EL (cell line): ENCODE data around the gene MOCS3.

Experiments used
- DNase-seq: peaks from one replicate; pipeline ENCODE4 v3.0.0-alpha.2; 2016

The MOCS3 gene

DNA sequence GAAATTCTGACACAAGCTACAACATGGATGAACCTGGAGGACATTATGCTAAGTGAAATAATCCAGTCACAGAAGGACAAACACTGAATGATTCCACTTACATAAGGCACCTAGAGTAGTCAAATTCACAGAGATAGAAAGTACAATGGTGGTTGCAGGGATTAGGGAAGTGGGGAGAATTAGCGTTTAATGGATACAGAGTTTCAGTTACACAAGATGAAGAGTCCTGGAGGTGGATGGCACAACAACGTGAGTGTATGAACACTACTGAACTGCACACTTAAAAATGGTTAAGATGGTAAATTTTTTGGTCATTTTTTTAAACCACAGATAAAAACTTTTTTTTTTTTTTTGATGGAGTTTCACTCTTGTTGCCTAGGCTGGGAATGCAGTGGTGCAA lies 24.7 kb downstream of the MOCS3 start:
- DNase-seq, result no peak

DNA sequence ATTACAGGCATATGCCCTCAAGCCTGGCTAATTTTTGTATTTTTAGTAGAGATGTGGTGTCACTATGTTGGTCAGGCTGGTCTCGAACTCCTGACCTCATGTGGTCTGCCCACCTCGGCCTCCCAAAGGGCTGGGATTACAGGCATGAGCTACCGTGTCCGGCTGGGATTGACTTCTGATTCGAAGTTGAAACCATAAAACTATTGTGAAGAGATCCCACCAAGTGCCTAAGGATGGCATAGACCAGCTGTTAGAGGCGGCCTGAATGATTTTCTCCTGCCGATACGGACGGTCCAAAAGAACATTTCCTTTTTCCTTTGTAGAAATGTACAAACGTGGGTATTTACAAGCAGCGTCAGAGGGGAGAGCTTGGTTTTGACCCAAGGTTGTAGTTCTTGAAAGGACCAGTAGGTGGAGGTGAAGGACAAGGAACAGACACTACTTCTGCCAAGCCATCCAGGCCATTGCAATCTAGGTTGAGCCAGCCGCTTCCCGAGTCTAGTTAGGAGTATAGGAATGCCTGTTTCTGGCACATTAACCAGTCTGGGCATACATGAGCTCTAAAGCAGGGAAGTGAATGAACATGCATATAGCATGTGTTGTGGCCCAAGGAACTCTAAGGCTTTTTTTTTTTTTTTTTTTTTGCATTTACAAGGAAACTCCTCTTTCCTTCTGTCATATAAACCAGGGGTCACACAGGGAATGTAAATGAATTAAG lies 29.0 kb downstream of the MOCS3 start:
- peak; percentile 87 for DNase-seq

DNA sequence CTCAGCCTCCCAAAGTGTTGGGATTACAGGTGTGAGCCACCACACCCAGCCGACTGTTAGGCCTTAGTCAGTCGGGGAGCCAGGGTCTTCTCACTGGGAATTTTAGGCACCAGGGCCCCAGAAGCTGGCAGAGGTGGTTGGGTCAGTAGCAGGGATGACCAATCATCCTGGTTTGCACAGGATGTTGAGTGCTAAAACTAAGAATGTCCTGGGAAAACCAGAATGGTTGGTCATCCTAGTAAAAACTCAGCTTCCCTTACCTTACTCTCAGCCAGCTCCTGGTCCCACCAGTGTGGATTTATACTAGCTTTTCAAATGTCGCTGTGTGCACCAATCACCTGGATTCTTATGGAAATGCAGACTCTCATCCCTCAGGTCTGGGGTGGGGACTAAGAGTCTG lies 32.5 kb downstream of the MOCS3 start:
- peak; percentile 13 for DNase-seq

DNA sequence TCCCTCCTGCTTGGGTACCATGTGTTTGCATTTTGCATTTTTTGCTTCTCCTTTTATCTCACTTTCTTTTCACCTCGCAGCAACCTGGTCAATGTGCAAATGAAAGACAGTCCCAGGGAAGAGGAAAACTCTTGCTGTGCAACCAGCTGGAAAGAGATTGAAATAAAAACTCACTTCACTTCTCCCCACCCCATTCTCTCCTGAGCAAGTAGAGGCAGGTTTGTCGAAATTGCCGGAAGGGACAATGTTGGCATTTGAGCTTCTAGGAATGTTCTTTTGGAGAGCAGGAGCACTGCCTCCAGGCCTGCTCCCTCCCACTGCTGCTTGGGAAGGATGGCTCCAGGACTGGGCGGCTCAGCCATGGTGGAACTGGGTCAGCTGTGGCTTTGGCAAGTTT lies 33.7 kb downstream of the MOCS3 start:
- DNase-seq, result no peak

DNA sequence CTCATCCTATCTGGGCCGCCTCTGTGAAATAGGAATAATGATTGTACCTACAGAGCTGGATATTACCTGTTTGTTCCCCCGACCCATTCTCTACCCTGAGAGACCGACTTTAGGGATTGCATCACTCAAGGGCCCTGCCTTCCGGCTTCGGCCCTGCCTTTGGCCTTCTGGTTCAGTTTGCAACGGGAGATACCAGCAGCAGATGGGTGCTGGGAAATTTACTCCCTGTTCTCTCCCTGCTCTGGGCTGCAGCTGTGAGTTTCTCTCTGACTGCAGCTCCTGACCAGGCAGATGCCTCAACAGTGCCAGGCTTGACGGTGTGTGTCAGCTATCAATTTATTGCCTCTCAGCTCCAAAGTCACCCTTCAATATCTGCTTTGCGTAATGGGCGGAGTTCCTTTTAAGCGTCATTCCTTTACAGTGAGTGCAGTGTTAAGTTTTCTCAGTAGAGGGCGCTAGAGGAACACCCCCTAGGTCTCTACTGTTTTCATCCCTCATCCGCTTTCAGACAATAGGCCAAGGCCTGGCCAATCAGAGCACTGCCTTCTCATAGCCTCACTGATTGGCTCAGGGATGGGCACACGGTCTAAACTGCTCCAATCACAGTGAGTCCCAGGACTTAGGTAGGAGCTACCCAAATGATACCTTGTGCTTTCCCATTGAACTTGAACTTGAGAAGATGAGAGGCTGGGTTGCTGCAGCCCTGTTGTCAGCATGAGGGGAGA lies 34.3 kb downstream of the MOCS3 start:
- peak; percentile 70 for DNase-seq

DNA sequence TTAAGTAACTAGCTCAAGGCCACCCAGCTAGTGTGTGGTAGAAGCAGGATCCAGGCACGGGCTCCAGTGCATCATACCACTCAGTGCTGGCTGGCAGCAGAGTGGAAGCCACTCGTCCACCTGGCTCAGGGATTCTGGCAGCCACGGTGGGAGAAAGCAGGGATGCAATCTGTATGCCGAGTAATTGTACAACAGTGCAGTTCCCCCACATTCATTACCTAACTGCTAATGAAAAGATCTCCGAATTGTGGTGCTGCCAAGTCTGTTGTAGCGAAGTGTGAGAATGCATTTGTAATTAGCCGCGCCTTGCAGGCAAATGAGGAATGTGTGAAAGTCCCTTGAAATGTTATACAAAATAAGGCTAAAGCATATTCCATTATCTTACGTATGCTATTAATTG lies 35.3 kb downstream of the MOCS3 start:
- no peak for DNase-seq

DNA sequence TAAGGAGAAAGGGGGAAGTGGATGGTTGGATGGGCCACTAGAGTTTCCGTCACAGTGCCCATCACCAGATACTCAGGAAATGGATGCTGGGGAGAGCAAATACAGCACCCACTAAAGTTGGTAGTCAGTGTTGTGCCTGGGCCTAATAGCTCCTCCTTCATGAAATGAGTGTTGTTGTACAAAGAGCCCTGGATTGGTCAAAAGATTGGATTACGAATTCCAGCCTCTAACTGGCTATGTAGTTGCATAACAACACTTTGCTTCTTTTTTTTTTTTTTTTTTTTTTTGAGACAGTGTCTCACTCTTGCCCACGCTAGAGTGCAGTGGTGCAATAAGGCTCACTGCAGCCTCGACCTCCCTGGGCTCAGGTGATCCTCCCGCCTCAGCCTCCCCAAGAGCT lies 36.9 kb downstream of the MOCS3 start:
- DNase-seq, result peak; percentile 12

DNA sequence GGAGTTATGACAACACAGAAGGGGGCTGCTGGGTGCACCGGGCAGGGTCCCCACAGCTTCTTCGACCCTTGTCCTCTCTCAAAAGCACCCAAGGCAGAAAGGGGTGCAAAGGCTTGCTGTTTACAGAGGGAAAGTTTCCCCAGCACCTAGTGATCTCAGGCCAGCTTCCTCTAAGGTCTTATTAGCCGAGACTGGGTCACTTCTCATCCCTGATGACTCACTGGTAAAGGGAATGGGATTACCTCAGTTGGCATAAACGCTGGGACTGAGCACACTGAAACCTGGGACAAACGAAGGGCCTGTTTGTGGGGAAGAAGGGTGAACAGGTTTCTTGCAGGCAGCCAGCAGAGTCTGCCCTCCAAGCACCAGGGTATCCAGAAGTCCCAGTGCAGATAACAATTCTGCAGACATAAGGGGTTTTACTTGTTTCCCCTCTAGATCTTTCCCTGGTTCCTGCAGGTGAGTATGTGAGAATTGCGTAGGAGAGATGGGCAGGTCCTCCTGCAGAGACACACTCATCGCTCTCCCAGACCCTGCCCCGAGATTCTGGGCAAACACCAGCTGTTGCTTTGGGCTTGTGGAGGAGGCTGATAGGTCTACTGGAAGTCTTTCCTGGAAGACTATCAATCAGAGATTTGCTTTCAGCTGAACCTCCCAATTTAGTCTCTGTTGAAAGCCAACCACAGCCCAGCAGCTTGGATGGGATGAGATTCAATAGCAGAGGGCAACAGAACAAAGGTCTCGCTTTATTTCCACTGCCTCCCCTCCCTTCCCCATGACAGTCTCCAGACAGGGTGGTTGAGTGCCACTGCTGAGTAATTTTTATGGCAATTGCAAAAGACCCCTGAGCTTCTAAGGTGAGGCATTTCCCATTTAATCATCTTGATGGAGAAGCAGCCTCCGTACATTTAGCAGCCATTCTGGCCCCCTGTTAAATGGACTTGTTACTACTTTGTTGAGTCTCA lies 38.6 kb downstream of the MOCS3 start:
- DNase-seq, result peak; percentile 63

DNA sequence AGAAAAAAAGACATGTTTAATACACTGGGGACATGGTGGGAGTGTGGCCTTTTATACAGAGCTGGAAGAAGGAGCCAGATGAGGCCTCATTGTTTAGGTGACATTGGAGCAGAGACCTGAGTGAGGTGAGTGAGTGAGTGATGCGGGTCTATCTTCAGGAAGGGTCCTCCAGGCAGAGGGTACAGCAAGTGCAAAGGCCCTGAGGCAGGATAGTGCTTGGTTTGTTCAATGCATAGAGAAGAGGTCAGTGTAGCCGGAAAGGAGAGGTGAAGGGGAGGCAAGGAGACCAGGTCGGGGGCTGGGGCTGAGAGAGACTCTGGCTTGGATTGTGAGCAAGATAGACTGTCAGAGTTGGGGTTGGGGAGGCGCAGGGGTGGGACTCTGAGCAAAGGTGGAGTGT lies 40.7 kb downstream of the MOCS3 start:
- no peak for DNase-seq

DNA sequence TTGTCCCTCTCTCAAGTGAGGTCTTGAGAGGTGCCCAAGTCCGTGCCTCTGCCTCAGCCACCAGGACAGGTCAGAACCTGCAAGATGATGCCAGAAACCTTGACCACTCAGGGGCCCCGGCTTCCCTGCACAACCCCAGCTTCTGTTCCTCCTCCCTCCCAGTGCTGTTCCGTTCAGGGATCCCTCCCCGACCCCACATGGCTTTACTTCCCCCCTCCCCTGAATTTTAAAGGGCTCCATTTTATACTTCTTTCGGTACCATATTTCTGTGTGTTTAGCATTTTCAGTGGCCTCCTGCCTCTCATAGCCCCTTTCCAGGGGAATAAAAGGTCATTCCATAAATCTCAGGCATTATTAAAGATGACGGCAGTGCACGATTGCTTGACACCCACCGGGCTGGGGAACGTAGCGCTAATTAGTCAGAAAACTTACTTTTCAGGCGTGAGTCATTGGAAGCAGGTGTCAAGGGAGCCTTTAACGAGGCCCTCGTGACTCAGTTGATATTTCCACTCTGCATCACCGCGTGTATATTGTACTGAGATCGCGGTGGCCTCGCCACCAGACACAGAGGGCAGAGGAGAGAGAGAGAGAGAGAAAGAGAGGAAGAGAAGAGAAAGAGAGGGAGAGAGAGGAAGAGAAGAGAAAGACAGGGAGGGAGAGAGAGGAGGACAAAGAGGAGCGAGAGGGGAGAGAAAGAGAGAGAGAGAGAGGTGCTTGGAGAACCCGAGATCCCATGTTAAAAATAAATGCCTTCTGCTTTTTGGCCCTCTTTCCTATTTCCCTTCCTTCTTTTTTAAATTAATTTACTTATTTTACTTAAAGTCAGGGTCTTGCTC lies 43.0 kb downstream of the MOCS3 start:
- DNase-seq, result no peak

DNA sequence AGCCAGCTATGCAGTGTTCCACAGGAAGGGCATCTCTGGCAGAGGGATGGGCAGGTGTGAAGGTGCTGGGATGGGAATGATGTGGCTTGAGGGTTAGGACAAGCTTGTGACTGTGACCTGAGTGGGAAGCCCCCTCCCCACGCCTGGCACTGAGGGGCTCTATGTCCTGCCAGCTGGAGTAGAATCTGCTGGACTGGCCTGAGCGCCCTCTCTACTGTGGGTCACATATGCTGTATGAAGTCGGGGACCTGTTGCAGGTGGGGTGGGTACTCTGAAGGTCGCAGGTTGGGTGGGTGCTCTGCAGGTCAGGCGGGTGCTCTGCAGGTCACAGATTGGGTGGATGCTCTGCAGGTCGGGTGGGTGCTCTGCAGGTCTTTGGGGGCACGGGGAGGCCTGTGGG lies 44.0 kb downstream of the MOCS3 start:
- DNase-seq, result no peak

DNA sequence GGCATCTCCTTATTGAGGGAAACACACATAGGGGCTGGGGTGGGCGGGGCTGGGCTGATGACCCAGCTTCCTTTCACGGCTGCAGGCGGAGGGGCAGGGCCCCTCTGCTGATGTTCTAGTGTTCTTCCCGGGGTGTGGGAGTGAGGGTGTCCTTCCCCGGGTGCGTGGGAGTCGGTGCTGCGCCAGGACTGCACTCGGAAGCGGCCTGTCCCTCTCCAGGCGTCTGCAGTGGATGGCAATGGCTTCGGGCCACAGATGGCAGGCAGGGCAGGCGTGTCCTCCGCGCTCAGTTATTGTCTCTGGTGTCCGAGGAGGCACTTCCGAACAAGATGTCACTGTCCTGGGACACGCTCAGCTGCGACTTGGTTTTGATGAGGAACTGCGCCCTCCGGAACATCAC lies 45.1 kb downstream of the MOCS3 start:
- DNase-seq, result no peak

DNA sequence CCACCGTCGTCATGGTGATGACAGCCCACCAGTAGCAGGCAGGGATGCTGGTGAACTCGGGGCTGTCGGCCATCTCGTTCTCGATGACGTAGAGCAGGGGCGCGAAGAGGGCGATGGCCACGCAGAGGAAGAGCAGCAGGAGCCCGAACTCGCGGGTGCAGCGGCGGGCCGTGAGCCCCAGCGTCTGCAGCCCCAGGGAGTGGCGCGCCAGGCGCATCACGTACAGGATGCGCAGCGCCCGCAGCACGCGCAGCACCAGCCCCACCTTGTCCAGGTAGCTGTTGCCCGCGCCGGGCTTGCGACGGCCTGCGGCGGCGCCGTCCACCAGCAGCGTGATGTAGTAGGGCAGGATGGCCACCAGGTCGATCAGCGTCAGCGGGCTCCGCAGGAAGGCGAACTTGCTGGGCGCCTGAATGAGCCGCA lies 45.7 kb downstream of the MOCS3 start:
- DNase-seq, result no peak

DNA sequence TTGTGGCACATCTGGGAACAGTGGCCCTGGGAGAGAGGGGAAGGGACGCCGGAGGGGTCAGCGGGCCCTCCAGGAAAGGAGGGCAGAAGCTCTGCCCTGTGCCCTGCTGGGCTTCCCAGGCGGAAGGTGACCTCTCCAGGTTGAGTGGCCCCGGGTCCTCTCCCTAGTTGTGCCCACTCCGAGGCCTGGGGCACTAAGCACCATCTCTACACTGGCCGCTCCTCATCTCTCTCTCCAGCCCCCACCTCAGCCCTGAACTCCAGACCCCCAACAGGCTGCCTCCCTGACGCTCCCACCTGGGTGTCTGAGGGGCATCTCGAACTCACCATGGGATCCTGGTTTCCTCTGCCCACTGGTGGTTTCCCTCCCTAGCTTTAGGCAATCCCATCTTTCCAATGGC lies 46.2 kb downstream of the MOCS3 start:
- no peak for DNase-seq

DNA sequence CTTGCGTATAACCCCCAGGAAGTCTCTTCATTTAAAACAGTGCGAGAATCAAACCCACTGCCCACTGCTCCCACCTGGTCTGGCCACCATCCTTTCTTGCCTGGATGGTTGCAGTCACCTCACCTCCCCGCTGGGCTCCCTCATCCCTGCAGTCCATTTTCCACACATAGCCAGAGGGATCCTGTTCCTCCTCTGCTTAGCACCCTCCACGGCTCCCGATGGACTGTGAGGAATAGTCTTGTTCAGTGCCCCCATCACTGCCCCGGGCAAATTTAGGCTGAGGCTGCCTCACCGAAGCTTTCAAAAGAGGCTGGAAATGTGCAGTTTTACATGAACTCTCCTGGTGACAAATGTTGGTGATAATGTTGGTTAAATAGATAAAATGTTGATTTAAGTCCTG lies 46.6 kb downstream of the MOCS3 start:
- DNase-seq, result no peak

DNA sequence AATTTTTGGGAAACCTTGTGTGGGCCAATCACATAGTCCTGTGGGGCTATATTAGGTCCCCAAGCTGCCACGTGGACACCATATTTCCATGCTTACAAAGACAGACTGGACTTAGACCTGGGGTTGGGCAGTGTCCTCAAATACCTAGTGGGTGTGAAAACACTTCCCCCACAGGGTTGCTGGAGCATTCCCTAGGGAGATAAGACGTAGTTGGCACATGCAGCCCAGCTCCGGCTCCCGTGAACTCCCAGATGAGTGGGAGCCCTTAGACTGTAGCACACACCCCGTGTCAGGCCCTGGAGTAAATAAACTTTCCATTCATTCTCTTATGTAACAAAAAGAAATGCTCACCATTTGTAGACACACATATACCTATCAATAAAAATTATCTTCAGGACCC lies 50.1 kb downstream of the MOCS3 start:
- DNase-seq, result no peak

DNA sequence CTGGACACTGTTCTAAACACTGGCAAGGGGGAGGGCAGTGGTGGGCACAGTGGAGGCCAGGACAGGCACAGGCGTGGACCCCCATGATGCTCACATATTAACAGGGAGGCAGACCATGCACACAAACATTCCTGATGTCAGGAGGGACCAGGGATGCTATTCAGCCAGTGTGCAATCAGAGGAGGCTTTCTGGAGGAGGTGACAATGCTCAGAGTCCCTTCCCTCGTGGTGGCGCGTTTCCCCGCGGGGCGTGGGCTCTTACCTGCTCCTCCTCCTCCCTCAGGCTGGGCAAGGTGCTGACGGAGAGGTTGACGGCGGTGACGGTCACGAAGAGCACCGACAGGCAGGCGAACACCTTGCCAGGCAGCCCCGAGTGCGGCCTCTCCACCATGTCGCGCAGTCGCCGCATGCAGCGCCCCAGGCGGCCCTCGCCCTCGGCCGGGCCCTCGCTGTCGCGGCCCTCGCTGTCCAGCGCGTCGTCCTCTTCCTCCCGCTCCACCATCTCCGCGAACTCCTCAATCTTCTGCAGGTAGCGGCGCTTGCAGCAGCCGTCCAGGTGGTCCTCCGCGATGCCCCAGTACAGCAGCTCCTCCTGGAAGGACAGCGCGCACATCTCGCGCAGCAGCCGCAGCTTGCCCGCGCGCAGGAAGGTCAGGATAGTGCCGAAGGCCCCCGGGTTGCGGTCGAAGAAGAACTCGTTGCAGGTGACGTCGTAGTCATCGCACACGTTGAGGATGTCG lies 50.9 kb downstream of the MOCS3 start:
- no peak for DNase-seq

DNA sequence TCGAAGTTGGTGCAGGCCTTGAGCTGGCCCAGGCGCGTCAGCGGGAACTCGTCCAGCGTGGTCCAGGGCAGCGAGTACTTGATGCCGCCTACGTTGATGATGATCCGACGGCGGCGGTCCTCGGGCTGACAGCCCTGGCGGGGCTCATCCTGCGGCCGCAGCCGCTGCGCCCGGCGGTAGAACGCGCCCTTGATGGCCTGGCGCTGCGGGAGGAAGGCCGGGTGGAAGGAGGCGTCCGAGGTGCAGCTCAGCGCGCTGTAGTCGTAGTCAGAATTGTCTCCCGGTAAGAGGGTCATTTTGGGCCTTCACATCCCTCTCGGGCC lies 51.4 kb downstream of the MOCS3 start:
- DNase-seq, result no peak

DNA sequence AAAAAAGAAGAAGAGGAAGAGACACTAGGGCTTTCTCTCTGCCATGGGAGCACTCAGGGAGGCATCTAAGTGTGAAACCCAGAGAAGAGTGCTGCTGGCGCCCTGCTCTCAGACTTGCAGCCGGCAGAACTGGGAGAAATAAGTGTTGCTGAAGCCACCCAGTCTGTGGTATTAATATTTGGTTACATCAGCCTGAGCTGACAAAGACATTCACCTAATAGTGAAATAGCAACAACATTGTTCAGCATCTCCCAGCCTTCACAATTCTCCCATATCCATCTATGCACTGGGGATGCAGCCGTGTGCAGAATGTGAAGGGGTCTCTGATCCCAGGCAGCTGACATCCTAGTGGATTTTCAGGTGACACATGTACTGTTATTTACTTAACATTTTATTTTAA lies 52.3 kb downstream of the MOCS3 start:
- DNase-seq, result no peak

DNA sequence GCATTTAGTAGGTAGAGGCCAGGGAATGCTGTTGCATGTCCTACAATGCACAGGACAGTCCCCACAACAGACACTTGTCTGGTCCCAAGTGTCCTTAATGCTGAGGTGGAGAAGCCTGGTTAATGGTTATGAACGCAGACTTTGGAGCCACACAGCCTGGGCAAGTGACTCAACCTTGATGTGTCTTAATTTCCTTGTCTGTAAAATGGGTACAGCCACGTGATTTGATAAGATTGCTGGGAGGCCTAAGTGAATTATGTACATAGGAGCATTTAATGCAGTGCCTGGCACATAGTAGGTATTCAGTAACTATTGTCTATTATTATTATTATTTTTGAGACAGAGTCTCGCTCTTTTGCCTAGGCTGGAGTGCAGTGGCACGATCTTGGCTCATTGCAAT lies 52.9 kb downstream of the MOCS3 start:
- no peak for DNase-seq

DNA sequence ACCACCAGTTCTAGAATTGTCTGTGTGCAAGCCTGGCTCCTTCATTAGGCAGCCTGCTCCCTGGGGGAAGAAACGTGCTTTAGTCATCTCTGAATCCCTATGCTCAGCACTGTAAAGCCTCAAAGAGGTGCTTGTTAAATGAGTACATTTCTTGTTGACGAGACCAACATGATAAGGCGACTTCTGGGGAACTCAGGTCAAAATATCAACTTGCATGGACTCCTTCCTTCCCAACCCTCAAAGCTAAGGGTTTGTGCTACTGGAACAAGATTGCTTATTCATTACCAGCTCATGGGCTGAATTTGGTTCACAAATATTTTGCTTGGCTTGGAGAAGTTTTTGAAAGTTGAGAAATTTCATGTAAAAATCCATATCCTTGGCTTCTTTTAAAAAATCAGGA lies 53.7 kb downstream of the MOCS3 start:
- no peak for DNase-seq
